WI38 (cell line): Measurements from ENCODE around the gene GART.

Source experiments
- H3K4me3 ChIP-seq: 2 replicates; pipeline ENCODE4 v1.5.1; 2011; ENCODE audit warnings: low read depth, mild to moderate bottlenecking, control low read depth, low read length
- CTCF ChIP-seq: IDR thresholded peaks from 2 replicates; pipeline ENCODE4 v1.5.1; 2012; ENCODE audit warnings: low read depth, mild to moderate bottlenecking, control low read depth, low read length

GART gene

DNA sequence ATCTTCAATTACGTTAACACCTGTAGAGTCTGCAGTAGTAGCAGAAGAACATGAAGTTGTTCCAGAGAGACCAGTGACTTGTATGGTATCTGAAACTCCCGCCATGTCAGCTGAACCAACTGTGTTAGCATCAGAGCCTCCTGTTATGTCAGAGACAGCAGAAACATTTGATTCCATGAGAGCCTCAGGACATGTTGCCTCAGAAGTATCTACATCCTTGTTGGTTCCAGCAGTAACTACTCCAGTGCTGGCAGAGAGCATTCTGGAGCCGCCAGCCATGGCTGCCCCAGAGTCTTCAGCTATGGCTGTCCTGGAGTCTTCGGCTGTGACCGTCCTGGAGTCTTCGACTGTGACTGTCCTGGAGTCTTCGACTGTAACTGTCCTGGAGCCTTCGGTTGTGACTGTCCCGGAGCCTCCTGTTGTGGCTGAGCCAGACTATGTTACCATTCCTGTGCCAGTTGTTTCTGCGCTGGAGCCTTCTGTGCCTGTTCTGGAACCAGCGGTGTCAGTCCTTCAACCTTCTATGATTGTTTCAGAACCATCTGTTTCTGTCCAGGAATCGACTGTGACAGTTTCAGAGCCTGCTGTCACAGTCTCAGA lies 11.2 kb upstream of the GART start:
- TF ChIP-seq CTCF: no peak

DNA sequence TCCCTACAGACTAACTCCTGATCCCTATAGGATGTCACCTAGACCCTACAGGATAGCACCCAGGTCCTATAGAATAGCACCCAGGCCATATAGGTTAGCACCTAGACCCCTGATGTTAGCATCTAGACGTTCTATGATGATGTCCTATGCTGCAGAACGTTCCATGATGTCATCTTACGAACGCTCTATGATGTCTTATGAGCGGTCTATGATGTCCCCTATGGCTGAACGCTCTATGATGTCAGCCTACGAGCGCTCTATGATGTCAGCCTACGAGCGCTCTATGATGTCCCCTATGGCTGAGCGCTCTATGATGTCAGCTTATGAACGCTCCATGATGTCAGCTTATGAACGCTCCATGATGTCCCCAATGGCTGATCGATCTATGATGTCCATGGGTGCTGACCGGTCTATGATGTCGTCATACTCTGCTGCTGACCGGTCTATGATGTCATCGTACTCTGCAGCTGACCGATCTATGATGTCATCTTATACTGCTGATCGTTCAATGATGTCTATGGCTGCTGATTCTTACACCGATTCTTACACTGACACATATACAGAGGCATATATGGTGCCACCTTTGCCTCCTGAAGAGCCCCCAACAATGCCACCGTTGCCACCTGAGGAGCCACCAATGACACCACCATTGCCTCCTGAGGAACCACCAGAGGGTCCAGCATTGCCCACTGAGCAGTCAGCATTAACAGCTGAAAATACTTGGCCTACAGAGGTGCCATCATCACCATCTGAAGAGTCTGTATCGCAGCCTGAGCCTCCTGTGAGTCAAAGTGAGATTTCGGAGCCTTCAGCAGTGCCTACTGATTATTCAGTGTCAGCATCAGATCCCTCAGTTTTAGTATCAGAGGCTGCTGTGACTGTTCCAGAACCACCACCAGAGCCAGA lies 10.4 kb upstream of the GART start:
- H3K4me3 ChIP-seq: no peak overlapping the region
- no peak for TF ChIP-seq CTCF

More for the DNA sequence above, 11.2 kb upstream of the GART start:
- H3K4me3 ChIP-seq: no peak overlapping the region

GRCh38 chr21:33551664-33552063 lies 9.7 kb upstream of the GART start:
- no peak for TF ChIP-seq CTCF
- no peak overlapping the region for H3K4me3 ChIP-seq

- H3K4me3 ChIP-seq: no peak overlapping the region
- no peak for TF ChIP-seq CTCF
Measured at GRCh38 chr21:33550772-33551660, 9.1 kb upstream of the GART start.

DNA sequence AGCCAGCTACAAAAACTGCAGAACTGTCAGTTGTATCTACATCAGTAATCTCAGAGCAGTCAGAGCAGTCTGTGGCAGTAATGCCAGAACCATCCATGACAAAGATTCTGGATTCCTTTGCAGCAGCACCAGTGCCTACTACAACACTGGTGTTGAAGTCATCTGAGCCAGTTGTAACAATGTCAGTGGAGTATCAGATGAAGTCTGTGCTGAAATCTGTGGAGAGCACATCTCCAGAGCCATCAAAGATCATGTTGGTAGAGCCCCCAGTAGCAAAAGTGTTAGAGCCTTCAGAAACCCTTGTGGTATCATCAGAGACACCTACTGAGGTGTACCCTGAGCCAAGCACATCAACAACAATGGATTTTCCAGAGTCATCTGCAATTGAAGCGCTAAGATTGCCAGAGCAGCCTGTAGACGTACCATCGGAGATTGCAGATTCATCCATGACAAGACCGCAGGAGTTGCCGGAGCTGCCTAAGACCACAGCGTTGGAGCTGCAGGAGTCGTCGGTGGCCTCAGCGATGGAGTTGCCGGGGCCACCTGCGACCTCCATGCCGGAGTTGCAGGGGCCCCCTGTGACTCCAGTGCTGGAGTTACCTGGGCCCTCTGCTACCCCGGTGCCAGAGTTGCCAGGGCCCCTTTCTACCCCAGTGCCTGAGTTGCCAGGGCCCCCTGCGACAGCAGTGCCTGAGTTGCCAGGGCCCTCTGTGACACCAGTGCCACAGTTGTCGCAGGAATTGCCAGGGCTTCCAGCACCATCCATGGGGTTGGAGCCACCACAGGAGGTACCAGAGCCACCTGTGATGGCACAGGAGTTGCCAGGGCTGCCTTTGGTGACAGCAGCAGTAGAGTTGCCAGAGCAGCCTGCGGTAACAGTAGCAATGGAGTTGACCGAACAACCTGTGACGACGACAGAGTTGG lies 8.2 kb upstream of the GART start:
- H3K4me3 ChIP-seq: no peak overlapping the region
- no peak for TF ChIP-seq CTCF

- no peak overlapping the region for H3K4me3 ChIP-seq
Measured at GRCh38 chr21:33546086-33546485, 4.2 kb upstream of the GART start.

More at GRCh38 chr21:33546086-33546485, 4.2 kb upstream of the GART start:
- no peak for TF ChIP-seq CTCF
